ENCODE measurements around the gene CNKSR2.

DNA sequence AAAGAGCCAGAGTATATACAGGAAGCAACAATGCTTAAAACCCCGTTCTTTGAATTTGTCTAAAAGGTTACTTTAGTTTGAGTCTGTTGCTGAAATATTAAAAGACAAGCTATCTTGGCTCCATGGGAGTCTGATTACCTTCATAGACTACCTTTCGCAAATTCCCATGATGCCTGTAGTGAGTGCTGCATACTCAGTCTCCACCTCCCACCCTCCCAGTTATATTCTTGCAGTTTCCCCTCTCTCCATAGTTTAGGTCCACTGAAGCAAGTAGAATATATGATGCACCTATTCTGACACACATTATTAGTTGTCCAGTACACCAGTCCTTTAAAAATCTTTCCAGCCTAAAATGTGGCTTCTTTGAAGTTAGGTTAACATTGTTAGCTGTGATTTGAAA lies 2.4 kb downstream of the CNKSR2 start:
- TF ChIP-seq EZH2 (IDR thresholded peaks at IDR 0.05), result no peak
- no peak for TF ChIP-seq POLR2AphosphoS5 (IDR thresholded peaks at IDR 0.05; ENCODE audit: borderline replicate concordance, low read depth, low read length)
